GM18951 (cell line): Measurements from ENCODE around the gene GPR12.

Source experiments
- POLR2A ChIP-seq: IDR thresholded peaks from 4 replicates; pipeline ENCODE4 v1.6.1; 2011; ENCODE audit warnings: mild to moderate bottlenecking; ENCODE audit not compliant: insufficient read length, insufficient read depth; ENCODE audit errors: extremely low read depth
- in situ Hi-C: fragments of 300-500 bp; cut with MboI; formaldehyde crosslinking; loops from one replicate; pipeline ENCODE4 v1.12.0; 2022; ENCODE audit warnings: low sequenced_read_pairs, mixed read lengths, inconsistent platforms; ENCODE audit not compliant: unreplicated experiment

GPR12 gene

GRCh38 chr13:26759907-26760831, at the start of gene GPR12:
GPR12 (minus strand) TSS chr13:26760786; CDS start chr13:26759827, 959 bp downstream.
- in situ Hi-C loops = no loop called here

GRCh38 chr13:26810095-26810494, 49.5 kb upstream of the GPR12 start:
- no peak for TF ChIP-seq POLR2A
- in situ Hi-C loops = no loop called here

More at GRCh38 chr13:26759907-26760831, at the start of gene GPR12:
- TF ChIP-seq POLR2A = no peak

DNA sequence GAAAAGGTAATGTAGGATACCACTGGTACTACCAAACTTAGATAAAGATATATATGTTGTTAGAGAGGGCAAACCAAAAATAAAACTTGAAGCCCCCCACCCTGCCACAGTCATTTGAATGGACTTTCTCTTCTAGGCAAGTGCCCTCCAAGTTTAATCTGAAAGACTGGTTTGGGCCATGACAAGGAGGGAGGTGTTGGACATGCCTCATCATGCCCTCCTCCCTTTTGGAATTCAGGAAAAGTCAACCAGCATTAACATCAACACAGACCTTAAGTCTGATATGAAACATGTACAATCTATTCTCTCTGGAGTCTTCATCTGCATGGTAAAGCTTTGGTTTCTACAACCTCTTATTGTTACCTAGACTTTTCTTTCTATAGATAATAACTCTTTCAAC, 46.3 kb upstream of the GPR12 start:
- TF ChIP-seq POLR2A = no peak
- in situ Hi-C loops = no loop called here

- in situ Hi-C loops = no loop called here
- no peak for TF ChIP-seq POLR2A
Observed at GRCh38 chr13:26787961-26788360, 27.4 kb upstream of the GPR12 start.

- in situ Hi-C loops = no loop called here
Observed at GRCh38 chr13:26786651-26787295, 26.2 kb upstream of the GPR12 start.

DNA sequence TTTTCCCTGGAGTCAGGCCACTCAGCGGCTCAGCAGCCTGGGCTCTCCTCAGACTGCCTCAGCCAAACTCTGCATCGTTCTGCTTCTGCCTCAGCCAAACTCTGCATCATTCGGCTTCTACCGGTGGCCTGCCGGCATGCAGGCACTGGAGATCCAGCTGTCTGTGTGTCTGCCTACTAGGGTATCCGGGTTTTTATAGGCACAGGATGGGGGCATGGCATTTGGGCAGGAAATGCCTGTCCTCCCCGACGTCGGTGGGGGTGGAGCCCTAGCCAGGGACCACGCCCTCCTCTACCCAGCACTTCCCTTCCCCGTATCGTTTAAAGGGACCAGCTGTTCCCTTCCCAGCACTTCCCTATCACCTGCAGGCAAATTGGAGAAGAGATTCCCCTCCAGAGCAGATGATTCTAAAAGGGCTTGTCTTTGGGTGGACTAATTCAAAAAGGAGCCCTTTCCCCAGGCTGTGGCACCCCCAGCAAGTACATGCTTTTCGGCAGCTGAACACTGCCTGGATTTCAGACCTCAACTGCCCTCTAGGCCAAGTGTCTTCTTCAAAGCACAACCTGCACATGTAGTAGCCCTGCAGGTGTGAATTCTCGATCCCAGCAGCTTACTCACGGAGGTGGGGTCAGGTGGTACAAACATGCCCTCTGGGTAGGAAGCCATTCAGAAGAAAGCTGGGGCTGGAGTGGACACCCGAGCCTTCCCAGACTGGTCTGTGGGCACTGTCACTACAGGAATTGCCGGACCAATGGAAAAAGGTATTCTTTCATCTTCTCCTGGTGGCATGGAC, 25.4 kb upstream of the GPR12 start:
- no peak for TF ChIP-seq POLR2A
- in situ Hi-C loops = no loop called here

More at GRCh38 chr13:26786651-26787295, 26.2 kb upstream of the GPR12 start:
- no peak for TF ChIP-seq POLR2A

DNA sequence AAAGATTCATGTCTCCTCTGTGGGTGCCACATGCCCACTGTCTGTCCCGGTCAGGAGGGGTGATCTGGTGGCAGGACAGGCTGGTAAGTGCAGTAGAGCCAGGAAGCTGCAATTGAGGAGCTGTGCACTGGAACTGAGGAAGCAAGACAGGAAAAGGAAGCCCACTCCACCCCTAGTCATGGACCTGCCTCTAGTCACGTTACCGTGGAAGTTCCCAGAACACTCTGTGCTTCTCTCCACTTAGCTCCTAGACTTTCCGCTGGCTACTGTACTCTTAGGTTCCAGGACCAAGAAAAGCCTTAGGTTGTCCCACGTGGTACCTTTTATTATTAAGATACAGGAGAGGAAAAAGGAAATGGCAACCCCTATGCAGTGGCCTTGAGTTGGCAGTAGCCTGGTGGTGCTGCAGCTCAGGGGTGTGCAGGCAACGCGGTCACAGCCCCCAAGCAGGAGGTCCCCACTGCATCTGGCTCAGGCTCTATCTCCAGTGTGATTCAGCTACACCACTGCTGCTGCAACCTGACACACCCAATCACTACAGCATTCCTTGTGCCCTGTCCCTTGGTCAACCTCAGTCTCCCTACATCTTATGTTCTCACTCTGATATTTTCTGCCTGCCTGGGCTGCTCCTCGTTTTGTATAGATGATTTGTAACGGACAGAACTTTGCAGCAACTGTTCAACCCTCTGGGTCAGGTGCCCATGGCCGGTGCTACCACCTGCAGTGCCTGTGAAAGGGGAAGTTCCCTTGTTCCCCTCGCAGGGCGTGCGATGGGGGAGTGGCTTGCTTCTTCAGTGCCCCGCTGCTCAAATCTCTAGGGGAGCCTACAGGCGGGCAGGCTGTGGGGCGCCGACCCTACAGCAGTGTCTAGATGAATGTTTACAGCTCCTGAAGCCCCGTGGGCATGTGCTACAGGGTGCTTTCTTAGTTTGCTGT, 24.4 kb upstream of the GPR12 start:
- TF ChIP-seq POLR2A = no peak
- in situ Hi-C loops = no loop called here

DNA sequence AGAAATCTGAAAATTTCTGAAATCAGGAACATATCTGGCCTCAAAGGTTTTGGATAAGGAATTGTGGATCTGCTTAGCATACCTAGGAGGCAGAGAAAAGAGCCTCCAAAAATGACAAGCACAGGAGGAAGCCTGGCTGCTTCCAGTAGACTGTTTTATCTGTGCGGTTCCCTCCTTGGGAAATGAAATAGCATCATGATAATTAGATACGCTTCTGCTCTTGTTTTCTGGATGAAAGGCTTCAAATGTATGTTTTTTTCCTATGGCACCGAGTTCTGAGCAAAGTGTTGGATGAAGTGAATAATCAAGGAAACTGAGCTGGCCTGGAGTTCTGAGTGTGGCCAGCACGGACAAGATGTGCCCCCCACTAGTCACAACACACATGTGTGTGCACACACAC, 19.8 kb upstream of the GPR12 start:
- in situ Hi-C loops = no loop called here
- no peak for TF ChIP-seq POLR2A

DNA sequence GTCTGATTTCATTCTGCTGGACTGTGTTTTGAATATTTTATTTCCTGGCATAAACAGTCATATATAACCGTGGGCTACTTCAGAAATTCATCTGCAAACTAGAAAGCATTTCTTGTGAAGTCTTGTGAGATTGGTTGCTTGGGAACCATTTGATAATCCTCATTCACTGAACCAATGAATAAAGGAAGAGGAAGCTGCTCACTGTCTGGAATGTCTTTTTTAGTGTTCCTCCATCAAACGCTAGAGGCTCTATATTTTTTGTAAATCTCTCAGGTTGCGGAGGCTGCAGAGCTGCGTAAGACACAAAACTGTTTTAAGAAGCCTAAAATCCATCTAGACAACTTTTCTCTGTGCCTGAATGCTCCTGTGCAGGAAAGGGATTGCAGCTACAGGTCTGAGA, 18.7 kb upstream of the GPR12 start:
- in situ Hi-C loops = no loop called here
- TF ChIP-seq POLR2A = no peak

GRCh38 chr13:26772531-26772930, 11.9 kb upstream of the GPR12 start:
- TF ChIP-seq POLR2A = no peak
- in situ Hi-C loops = no loop called here

- in situ Hi-C loops = no loop called here
- TF ChIP-seq POLR2A = no peak
Observed at GRCh38 chr13:26771796-26772195, 11.2 kb upstream of the GPR12 start.

DNA sequence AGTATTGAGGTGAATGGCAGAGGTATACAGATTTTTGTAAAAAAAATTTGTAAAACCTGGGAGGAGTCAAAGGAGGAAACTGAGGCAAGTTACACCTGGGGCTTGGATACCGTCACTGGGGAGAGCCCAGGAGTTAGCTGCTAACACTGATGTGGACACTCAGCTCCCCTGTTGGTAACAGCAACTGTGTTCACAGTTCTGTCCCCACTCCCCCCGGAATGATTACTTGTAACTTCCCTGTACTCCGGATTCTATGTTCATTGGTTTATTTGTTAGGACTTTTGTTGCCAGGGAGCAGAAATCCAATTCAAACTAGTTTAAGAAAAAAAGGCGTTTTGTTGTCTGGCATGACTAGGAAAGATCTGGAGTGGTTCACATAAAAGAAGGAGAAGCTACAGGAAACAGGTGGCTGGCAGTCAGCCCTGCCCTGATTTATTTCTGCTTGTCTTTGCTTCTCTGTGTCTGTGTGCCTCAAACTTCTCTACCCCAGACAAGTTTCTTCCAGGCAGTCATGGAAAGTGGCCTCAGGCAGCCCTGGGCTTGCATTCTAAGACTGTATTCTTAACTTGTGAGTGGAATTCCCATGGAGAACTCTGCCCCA, 2.3 kb upstream of the GPR12 start:
- in situ Hi-C loops = no loop called here
- TF ChIP-seq POLR2A = no peak
